ENCODE results near the gene LKAAEAR1.

- TF ChIP-seq POLR2A (IDR thresholded peaks at IDR 0.05; ENCODE audit: extremely low read depth, insufficient read length) (no peak), CTCF (IDR thresholded peaks at IDR 0.05; ENCODE audit: low read depth, low read length) (no peak), MAX (IDR thresholded peaks at IDR 0.05; ENCODE audit: low read depth, low read length) (no peak), MYC (IDR thresholded peaks at IDR 0.05; ENCODE audit: low read depth, low read length) (no peak)
Measured at GRCh38 chr20:64035933-64036345, 48.3 kb downstream of the LKAAEAR1 start, which contains the start of gene C20orf204.
